NOMO-1 treated with dmso at 0.1 percent for 144 hours (cell line): ENCODE results near the gene KLHL13.

Experiments used
- DNase-seq: peaks from one replicate; lab custom pipeline; 2025; ENCODE audit not compliant: unreplicated experiment; lab: John Stamatoyannopoulos, UW

The KLHL13 gene

GRCh38 chrX:117871796-117872195 lies 244.8 kb downstream of the KLHL13 start:
- no peak for DNase-seq

DNA sequence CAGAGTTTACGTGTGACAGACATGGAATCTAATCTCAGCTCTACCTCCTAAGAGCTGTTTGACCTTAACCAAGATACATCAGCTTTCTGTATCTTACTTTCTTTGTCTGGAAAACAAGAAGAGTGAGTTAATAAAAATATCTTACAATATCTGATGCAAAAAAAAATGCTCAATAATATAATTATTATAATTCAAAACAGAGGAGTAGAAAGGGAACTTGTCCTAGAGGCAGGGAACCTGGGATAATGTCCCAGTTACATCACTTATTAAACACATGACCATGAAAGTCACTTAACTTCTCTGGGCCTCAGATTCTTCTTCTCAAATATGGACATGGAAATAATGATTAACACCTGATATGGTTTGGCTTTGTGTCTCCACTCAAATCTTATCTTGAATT lies 256.1 kb downstream of the KLHL13 start:
- DNase-seq: no peak

GRCh38 chrX:117854806-117855205 lies 261.8 kb downstream of the KLHL13 start:
- no peak for DNase-seq

GRCh38 chrX:117851025-117851424 lies 265.6 kb downstream of the KLHL13 start:
- DNase-seq: no peak
